ENCODE measurements around the gene PAK5.

Gene PAK5

DNA sequence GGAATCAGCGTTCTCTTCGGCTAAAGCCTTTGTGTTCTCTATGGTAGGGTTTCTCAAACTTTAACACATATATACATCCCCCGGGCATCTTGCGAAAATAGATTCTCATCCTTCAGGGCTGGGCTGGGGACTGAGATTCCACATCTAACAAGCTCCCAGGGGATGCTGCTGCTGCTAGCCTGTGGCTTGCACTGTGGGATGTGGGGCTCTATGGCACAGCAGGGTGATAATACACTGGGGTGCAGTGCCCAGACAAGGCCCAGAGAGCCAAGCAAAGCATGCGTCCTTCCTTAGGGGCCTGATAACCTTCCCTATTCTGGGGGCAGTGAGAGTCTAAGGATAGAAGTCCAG is 222.4 kb downstream of the PAK5 start:
- DNase-seq (ENCODE audit: low spot score): no peak

DNA sequence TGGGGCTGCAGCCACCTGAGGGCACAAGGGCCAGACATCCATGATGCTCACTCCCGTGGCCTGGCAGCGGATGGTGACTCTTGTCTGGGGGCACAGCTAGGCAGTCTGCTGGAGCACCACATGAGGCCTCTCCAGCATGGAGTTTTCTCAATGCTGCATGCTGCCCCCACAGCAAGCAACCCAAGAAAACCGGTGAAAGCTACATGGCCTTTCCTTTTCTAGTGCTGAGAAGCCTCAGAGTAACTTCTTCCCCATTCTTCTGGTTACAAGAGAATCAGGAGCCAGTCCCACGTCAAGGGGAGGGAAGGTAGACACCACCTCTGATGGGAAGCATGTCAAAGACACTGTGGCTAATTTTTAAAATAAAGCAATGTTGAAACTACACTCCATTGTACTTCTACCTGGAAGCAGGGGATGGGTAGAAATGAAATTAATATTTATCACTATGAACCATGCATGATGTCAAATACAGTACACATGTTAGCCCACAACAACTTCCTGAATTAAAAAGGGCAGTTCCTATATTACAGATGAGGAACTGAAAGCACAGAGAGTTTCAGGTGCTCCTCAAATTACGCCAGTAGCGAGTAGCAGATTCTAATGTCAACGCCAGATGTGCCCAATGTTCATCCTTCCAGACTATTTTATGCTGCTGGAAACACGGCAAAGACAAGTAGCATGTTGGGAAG is 223.0 kb downstream of the PAK5 start:
- DNase-seq (ENCODE audit: low spot score): no peak

DNA sequence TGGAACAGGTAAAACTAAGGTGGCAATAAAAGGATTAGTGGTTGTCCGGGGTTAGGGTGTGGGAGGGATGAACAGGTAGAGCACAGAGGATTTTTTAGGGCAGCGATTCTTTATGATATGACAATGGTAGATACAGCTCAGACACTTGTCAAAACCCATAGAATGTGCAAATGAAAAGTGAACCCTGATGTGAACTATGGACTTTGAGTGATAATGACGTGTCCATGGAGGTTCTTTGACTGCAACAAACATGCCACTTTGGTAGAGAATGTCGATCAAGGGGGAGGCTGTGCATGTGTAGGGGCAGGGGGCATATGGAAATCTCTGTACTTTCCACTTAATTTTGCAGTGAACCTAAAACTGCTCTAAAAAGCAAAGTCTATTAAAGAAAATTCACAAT is 223.8 kb downstream of the PAK5 start:
- no peak for DNase-seq (ENCODE audit: low spot score)

DNA sequence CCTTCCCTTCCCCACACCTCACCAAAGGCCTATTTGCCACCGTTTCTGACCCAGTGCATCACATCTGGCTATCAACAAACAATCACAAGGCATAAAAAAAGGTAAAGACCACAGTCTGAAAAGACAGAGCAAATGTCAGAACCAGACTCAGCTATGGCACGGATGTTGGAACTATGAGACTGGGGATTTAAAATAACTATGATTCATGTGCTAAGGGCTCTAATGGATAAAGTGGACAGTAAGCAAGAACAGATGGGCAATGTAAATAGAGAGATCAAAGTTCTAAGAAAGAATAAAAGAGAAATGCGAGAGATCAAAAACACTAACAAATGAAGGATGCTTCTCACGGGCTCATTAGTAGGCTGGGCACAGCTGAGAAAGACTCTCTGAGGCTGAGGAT is 225.0 kb downstream of the PAK5 start:
- no peak for DNase-seq (ENCODE audit: low spot score)

DNA sequence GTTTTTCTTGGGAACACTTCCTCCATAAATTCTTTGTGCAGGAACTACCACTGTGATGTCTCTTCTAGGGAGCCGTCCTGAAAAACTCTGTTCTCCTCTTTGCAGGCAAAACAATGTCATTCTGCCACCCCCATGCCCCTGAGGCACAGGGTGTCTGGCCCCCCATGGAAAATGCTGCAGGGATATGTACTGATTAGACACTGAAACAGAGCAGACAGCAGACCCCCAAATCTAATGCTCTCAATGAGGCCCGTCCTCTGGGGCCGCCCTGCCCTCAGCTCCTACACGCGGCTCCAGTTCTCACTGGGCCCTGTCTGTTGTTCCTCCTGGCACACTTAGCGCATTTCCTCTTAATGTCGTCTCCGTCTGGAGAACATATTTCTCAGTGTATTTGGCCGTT is 227.0 kb downstream of the PAK5 start:
- no peak for DNase-seq (ENCODE audit: low spot score)

DNA sequence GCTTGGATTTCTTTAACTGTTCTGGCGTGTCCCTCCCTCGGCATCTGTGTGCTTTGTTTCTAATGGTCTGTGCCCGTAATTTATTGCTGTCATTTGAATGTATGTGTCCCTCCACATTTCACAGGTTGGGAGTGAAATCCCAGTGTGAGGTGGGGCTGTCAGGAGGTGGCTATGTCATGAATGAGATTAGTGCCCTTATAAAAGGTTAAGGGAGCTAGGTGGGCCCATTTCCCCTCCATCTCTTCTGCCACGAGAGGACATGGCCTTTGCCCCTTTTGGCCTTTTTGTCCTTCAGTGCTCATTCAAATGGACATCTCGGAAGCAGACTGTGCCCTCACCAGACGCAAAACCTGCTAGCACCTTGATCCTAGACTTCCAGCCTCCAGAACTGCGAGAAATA is 228.2 kb downstream of the PAK5 start:
- DNase-seq (ENCODE audit: low spot score): no peak

DNA sequence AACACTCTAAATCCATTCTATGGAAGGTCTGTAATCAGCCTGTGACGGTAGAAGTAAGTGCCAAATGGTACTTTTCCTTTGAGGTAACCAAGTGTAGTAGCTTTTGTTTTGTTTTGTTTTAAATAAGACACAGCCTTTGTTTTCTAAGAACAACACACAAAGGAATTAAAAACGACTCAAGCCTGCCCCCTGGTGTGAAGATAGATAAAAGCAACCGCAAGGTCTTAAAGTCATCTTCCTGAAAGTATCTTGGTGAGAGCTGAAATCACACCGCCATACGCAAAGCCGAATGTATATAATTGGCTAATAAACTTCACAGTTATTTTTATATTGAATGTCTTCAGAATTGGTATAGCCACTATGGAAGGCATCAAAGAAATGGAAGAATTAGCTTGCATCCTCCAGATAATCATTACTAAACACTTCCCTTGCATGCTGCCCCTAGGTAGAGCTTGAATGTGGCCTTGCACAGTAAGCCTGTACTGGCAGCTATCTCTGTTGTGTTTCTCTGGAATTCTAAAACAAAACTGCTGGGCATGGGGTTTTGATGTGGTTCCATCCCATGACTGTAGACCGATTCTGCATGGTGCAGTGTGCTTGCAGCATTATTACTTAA is 228.9 kb downstream of the PAK5 start:
- DNase-seq (ENCODE audit: low spot score): peak; percentile 33

DNA sequence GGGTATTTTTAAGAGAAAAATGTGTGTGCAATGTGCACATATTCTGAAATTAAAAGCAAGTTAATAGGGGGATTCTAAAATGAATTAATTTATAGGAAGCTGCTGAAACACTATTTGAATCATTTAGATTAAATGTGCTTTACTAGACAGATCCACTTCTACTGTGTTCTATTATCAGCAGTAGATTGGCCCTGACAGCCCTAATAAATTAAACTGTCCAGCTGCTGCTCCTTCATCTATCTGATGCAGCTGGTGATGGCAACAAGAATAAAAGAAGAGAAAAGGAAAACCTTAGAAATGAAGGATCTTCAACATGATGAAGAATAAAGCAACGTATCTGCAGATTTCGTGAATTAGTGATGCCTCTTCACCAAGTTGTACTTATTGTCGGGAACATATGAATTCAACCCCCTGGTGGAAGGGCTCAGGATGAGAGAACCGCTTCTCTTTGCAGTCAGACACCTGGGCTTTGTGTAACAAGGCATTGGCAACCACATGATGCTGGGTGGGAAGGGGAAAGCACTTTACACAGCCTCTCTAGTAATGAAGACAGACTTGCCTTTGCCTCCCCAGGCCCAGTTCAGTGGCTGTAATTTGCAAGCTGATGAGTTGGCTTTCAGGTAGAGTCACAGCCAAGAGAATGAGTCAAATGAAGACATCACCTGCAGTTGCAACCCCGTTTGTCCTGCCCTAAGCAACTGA is 230.1 kb downstream of the PAK5 start:
- no peak for DNase-seq (ENCODE audit: low spot score)

DNA sequence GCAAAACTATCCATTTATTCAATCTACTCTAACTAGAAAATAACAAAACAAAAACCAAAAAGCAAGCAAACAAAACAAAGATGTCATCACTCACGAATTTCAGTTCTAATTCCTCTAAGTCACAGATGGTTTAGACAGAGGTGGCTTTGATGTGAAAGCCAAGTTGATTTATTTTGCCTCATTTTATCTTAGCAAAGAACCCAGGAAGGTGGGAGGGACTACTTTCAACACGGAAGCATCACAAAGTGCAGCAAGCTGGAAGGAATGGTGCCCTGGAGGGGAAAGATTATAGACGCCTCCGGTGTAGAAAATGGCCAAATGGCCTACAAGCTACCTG is 236.1 kb downstream of the PAK5 start:
- no peak for DNase-seq (ENCODE audit: low spot score)

DNA sequence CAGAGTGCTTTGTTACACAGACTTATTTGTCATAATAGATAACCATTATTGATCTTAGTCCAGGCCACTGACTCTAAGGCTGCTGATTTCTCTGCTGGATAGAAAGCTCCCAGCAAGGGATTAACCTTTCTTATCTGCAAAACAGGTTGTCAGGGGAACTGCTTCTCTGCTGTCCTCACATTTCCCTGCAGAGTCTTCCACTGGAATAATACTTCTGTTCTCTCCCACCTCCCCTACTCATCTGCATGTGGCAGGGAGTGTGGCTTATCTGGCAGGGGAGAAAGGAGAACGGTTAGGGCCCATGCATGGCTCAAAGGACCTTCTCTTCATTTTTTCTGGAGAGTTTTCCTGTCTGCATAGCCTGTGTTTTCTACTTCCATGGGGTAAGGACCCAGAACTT is 238.3 kb downstream of the PAK5 start:
- no peak for DNase-seq (ENCODE audit: low spot score)

DNA sequence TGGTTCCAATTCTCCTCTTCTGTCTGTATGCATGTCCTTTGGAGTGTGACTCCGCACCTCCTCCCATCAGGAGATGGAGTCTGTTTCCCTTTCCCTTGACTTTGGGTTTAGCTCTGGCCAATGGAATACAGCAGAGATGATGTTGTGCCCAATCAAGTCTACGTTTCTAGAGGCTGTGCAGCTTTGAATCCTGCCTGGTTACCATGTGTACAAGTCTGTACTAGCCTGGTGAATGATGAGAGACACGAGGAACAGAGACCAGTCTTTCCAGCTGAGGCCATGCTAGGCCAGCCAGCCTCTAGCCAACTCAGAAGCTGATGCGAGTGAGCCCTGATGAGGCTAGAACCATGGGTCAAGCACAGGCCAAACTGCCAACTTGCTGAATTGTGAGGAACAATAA is 241.3 kb downstream of the PAK5 start:
- DNase-seq (ENCODE audit: low spot score): no peak

DNA sequence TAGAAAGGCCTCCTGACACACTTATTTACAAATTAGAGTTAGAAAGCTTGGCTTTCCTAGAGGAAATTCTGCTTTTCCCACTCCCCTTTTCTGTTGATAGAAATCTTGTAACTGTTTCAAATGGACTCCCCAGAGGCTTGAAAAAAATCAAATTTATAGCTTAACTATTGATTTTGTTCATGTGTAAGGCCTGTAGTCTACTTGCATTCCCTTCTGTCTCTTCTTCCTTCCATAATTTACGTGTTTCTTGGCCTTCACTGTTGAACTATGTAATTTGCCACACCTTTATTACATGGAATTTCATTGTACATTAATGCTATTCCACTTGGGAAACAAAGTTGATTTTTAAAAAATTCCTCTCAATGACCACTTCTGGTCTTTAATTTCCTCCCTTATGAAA is 243.1 kb downstream of the PAK5 start:
- DNase-seq (ENCODE audit: low spot score): no peak

DNA sequence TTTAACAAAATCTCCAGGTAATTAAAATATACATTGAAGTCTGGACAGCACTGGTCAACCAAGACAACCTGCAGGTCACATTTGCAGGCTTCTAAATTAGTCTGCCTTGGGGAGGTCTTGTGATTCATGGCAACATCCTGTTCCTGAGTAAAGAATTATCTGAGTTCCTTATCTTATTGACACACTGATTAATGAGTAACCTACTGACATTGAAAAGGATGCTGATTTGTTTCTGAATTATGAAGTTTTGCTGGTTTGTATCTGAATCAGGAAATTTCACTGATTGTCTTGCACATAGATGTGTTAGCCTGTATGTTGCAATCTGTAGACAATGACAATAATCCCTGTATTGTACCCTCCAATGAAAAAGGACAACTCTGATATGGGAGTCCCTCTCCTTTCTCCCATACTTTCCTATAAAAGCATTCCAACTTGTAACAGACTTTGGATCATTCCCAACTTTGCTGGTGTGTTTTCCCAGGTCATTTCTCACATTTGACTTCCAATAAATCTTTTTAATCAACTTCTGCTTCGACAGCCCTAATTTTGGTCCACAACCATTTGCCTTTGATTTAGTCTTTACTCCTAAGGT is 244.5 kb downstream of the PAK5 start:
- no peak for DNase-seq (ENCODE audit: low spot score)

DNA sequence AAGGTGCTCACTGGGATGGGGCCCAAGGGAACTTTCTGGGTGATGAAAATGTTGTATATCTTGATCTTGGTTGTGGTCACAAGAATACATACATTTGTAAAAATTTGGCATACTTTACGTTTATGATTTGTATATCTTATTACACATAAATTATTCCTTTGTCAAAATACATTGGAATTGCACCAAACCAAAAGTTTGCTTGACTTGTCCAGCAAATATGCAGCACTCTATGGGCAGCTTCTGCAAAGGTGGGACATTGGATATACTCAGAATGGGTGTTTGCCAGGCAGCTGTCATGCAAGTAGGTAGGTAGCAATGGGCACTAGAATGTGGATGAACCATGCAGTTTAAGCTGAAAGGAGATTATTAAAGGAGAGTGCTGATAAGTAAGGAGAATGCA is 246.5 kb downstream of the PAK5 start:
- DNase-seq (ENCODE audit: low spot score): no peak

DNA sequence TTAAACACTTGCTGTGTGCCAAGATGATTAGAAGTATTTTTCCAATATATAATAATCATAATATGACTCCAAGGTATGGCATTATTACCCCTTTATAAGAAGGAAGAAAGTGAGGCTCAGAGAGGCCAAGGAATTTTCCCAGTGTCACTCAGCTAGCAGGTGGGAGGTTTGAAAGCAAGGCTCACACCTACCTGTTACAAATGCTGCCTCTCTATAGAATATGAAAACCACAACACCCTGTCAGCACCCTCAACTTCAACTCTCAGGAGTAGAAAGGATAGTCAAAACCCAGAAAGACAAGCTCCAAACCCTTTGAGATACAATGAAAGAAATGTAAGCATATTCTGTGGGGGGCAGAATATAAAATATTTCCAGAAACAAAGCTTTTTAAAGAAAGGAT is 247.8 kb downstream of the PAK5 start:
- no peak for DNase-seq (ENCODE audit: low spot score)

DNA sequence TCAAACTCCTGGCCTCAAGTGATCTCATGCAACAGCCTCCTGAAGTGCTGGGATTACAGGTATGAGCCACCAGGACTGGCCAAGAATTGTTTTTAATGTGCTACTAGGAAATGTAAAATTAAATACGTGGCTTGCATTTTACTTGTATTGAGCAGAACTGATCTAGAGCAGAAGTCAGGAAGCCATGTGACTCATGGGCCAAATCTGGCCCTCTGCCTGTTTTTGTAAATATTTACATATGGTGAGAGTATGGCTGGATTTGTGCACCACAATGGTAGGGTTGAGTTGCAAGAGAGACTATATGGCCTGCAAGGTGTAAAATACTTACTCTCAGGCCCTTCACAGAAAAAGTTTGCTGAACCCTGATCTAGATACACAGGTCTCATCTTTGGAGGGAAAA is 248.7 kb downstream of the PAK5 start:
- no peak for DNase-seq (ENCODE audit: low spot score)

DNA sequence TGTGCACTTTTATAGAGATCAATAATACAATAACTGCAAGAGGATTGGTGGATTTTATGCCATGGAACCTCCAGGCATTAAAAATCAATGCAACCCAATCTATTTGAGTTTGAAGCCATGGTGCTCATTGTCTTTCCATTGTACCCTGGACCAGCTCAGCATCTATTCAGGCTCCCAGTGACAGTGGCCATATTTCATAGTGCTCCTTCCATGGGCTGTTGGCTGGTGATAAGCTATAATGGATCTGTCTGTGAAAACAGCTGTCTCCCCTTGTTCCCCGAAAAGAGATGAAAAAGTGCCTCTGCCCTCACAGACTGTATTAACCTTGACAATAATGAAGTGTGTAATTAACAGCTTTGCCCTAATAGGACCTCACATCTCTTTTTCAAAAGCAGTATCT is 250.2 kb downstream of the PAK5 start:
- no peak for DNase-seq (ENCODE audit: low spot score)

DNA sequence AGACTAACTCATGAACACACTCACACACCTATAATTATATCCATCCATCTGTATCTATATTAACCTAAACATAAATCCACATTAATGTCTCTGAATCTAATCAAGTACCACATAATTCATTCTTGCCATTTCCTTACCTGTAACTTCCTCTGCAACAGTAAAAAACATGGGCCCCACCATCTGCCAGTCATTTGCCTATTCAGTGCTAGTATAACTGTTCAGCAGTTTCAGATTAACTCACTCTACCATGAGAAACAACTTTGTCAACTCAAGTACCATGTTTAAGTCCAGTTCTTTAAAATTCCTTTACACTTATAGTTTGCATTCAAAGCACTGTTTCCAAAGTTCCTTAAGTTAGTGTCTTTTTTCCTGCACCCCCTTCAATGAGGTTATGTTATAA is 255.7 kb downstream of the PAK5 start:
- DNase-seq (ENCODE audit: low spot score): no peak

DNA sequence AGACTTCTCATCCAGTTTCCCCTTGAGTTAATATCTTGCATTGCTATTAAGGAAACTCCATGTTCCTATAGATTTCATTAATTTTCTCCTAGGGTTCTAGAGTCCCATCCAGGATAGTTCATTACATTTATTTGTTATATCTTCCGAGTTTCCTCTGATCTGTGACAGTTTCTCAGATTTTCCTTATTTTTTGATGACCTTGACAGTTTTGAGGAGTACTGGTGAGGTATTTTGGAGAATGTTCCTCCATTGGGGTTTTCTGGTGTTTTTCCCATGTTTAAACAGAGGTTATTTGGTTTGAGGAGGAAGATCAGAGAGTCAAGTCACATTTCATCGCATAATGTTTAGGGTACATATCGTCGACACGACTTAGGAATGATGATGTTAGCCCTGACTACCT is 256.7 kb downstream of the PAK5 start:
- no peak for DNase-seq (ENCODE audit: low spot score)

DNA sequence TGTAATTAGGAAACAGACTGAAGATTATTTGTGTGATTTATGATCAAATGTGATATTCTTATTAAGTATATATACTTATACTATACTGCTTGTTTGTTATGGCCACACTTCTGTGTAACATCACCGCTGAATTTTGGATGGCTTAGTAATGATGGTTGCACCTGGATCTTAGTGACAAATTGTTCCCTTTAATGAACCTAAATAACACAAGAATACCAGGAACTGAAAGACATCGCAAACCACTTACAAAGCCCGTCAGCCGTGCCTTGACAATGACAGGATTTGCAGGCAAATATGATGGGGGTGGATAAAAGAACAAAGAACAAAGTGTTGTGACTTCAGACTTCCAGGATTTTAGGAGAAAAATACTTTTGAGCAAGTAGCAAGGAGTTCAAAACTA is 257.4 kb downstream of the PAK5 start:
- no peak for DNase-seq (ENCODE audit: low spot score)

DNA sequence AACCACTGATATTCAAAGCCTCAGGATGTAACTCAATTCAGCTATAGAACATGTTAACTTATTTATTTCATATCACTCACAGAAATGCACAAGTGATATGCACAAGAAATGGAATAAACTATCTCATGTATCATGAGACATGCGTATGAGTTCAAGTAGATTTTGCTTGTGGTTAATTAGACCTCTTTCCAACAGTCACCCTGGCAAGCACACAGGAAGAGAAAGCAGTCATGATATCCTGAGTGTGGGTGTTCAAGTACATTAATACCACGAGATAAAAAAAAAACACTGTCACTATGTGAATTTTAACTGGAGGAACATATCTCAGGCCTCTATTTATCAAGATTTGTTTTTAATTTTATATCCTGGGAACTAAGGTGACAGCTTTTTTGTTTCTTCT is 260.3 kb downstream of the PAK5 start:
- no peak for DNase-seq (ENCODE audit: low spot score)

DNA sequence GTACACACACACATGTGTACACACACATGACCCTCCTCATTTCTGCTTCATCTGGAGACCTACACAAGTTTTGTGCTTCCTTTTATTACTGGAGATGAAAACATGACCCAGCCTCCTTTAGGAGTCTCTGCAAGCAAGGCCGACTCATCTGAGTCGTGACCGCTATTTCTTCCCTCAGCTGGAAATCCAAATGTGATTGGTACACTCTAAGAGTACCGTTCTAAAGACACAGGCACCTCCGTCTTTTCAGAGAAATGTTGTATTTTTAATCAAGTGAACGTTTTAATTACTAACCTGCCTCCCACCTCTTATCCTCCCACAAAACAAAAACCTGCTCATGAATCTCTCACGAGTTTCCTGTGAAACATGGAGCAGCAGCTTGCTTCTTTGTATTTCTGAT is 261.5 kb downstream of the PAK5 start:
- no peak for DNase-seq (ENCODE audit: low spot score)

DNA sequence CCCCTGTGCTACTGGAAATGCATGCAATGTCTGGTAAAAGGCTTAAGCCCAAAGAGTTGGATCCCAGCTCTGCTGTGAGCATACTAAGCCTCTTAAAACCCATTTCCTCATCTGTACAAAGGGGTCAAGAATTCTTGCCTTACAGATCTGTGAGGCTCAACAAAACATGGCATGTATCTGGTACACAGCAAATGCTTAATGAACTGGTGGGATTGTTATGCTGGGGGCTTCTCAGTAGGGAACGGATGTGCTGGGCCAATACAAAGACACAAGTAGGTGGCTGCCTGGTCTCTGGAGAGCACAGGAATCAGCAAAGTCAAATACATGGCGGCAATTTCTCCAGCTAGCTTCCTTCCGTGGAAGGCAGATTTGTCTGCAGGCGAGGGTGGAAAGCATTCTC is 262.2 kb downstream of the PAK5 start:
- DNase-seq (ENCODE audit: low spot score): no peak

DNA sequence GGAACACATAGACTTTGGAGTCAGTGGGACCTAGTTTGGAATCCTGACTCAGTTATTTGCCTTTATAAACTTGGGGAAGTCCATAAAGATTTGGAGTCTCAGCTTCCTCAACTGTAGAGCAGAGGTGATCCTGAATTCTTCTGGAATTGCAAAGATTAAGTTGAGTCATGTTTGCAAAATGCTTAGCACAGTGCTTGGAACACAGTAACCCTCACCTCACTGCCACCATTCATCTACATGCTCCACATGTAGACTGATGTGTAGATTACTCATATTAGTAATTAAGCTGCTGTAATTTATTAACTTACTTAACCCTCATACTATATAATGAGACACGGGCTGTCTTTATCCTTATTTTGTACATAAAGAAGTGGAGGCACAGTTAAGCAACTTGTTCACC is 263.0 kb downstream of the PAK5 start:
- DNase-seq (ENCODE audit: low spot score): no peak

Measured in COLO829 (cell line).